Epidermal melanocyte (primary cell): ENCODE data around the gene FOXP1.

ENCODE experiments used
- DNase-seq: peaks from one replicate; pipeline ENCODE4 v3.0.0; 2011; ENCODE audit warnings: low spot score; ENCODE audit not compliant: insufficient read length

FOXP1 gene

DNA sequence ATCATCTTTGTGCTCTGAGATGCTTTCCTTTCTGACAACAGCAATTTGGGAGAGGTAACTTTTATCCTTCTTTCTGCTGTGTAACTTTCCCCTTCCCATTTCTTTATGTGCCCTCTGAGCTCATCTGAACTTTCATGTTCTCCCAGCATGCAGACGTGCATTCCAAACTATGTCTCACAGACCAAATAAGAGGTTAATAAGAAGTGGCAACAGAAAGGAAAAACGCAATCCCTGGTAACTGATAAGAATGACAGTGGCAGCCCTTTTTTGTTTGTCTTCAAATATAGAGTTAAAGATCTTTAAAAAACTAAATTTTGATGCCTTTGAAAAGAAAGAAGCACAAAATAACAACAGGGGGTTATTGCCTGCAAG, 533.4 kb downstream of the FOXP1 start:
- DNase-seq, result no peak

GRCh38 chr3:71048948-71049347, 534.6 kb downstream of the FOXP1 start:
- no peak for DNase-seq

DNA sequence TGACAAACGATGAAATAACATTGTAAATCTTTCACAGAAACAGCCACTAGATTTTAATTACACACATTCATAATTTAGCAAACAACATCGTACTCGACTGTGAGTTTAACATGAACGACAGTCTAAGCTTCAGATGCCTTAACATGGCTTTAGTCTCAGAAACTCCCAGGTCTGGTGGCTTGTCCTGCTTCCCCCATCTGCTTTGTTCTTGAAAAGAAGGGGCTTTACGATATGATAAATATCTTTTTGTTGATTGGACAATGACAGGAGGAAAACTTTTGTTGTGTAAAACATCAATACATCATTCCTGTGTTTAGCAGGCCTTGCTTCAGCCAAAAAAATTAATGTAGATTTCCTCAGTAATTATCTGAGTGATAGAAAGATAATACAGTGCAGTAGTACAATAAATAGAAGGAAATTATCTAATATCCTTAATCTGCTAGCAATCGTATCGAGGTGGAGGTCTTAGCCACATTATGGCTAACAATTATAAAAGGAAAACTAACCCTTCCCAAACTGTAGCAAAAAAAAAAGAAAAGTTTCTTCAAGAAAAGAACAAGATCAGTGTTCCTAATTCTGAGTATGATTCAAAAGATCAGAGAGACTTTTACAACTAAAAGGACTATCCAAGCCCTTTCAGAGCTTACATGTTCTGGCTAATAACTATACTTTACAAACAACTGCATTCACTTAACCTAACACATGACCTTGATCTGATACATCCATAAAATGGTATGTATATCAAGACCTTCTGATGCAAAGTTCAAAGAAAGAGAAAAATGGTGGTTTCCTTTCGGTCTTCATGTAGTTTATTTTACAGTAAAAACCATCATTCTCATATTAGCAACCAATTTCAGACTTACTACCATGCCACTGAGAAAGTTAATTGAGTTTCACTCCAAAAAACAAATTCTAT, 535.7 kb downstream of the FOXP1 start:
- no peak for DNase-seq

- DNase-seq, result no peak
Observed at GRCh38 chr3:71046791-71047190, 536.7 kb downstream of the FOXP1 start.

- DNase-seq, result no peak
Observed at GRCh38 chr3:71045917-71046282, 537.6 kb downstream of the FOXP1 start.

- DNase-seq, result no peak
Observed at GRCh38 chr3:71045212-71045916, 538.2 kb downstream of the FOXP1 start.

DNA sequence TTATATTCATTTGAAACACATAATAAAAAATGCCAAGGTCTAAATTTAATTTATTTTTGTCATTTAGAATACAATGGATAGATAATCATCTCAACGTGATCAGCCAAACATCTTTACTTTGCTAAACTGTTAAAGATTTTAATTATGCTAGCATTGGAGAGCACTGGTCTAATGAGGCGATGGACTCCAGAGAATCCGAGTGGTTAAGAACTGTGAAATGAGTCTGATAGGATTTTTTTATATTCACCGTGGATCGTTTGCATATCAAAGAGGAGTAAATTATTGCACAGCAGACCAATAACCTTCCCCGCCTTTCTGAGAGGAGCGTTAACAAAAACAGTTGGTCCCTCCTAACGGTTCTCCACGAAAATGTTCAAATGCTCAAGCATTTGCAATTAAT, 540.8 kb downstream of the FOXP1 start:
- DNase-seq, result no peak

DNA sequence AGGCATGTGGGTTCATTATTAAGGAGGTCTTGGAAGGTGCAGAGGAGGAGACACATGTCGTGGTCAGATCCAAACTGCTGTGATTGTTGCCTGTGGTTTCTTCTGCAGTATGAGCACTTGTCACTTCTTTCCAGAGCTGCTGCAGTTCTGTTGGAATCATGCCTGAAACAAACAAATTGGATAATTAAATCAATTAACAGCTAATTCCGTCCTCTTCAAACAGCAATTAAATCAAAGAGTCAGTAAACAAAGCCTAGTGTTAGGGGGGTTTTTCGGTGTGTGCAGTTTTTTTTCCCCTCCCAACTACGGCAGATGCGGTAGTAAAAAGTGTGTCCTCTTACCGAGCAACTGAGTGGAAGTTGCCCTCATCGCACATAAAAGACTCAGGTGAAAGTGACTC, 542.2 kb downstream of the FOXP1 start:
- DNase-seq, result no peak

DNA sequence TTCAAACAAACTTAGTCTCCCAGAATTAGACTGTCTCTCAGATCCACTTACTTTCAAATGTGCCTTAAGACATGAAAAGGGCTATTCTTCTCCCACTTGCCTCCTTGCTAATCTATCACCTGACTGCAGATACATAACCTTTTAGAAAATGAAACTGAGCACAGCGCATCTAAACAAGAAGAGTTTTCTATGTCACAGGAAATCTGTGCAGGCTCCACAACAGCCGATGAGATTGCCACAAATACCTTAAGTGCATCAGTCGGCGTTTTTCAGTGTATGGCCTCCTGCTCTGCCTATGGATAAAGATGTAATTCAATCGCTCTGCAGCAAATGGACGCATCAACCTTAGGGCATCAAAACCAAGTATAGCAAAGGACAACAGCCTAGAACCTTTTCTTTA, 544.2 kb downstream of the FOXP1 start:
- DNase-seq, result no peak

- DNase-seq, result no peak
Observed at GRCh38 chr3:71037775-71038174, 545.8 kb downstream of the FOXP1 start.

DNA sequence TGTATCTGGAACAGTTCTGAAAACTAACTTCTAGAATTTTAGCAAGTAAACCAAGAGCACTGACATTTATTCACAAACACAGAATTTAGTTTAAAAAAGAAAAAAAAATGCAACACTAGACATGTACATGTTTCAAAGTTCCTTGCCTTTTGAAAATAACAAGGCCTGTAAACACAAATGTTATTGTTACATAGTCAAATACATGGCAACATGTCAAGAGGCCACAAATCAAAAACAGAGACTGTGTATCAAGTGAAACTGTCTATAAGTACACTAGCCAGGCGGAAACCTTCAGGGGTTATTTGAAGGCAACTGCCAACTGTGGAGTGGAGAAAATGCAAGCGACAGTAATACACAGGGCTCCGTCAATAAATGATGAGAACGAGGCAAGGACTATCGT, 547.6 kb downstream of the FOXP1 start:
- no peak for DNase-seq

GRCh38 chr3:71035314-71035713, 548.2 kb downstream of the FOXP1 start:
- no peak for DNase-seq

GRCh38 chr3:71033681-71034220, 549.8 kb downstream of the FOXP1 start:
- DNase-seq, result no peak

- no peak for DNase-seq
Observed at GRCh38 chr3:71031914-71032521, 551.5 kb downstream of the FOXP1 start.

- no peak for DNase-seq
Observed at GRCh38 chr3:71031181-71031580, 552.3 kb downstream of the FOXP1 start.

DNA sequence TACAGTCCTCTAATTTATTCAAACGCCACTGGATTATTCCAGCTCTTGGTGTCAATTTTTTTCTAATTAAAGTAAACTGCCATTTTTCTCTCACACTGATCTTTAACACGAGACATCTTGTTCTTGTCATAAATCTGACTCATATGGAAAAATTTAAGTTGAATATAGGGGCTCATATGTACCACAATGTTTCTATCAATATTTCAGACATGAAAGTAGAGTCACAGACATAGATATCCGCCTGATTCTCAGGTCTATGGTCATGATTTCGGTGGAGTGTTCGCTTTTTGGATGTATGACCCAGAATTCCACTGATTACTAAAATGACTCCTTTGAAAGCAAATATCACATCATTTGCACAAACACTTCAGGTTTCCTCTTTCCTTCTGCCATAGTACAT, 552.8 kb downstream of the FOXP1 start:
- no peak for DNase-seq

DNA sequence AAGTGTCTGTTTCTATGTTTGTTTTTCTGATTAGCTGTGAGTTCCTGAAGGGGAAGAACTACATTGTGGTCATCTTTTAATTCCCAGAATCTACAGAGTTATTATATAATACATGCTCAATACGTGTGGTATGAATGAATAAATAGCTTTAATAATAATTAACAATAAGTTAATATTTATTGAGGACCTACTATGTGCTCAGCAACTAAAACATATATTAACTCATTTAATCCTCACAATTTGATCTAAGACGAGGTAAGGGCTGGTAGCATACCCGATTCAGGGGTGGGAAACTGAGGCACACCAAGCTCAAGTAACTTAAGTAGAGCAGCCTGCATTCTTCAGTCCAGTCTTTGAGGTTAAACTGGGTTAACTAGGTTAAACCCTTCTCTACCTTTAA, 553.8 kb downstream of the FOXP1 start:
- no peak for DNase-seq

- no peak for DNase-seq
Observed at GRCh38 chr3:71028802-71029201, 554.7 kb downstream of the FOXP1 start.

- DNase-seq, result no peak
Observed at GRCh38 chr3:71028184-71028583, 555.3 kb downstream of the FOXP1 start.

DNA sequence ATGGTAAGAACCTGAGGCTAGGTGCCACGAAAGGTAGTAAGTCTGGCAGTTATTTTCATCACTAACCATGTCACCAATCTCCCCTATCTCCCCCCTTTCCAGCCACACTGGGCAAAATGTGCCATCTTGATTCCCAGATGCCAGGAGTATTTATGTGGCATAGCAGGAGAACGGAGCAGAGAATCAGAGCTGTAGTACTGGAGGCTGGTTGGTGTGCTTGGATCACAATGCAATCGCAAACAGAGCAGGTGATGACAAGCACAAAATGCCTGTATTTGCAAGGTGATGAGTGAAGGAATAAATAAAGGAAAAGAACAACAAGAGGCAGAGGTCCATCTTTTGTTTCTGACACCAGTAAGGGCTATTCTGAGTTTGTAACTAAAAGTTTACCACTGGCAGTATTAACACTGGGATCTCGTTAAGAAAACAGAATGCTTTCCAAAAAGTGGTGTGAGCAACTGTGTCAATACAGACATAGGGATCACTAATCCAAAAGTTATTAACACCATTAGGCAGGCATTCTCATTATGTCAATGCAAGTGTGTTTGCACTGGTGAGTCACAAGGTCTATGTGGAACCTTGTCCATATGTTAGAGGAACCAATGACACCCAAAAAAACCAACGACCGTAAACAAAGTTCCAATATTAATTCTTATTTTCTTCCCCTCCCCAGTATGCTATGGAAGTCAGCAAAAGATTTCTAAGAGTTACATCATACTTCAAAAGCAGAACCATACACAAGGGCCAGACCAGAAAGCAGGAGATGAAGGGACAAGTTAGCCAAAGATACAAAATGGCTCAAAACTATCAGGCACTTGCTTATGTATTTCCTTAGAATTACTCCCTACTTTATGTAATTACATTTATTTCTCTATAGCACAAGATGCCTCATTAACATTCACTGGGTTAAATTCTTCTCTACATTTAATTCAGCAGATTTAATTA, 556.6 kb downstream of the FOXP1 start:
- DNase-seq, result no peak

- DNase-seq, result no peak
Observed at GRCh38 chr3:71025516-71025915, 558.0 kb downstream of the FOXP1 start.
